NCI-H524 (cell line): ENCODE results near the gene TMED10.
A peak's percentile ranks its signal among the peaks of the same experiment; 100 is the strongest.
"Not testable (repeated sequence)": the region's sequence is repeated elsewhere in the genome, so short reads cannot be mapped to it uniquely, and the experiment has no call there.

ENCODE experiments used
- DNase-seq, 2 experiments: peaks; one replicate each; lab custom pipeline; 2025; lab: John Stamatoyannopoulos, UW

TMED10 gene

DNA sequence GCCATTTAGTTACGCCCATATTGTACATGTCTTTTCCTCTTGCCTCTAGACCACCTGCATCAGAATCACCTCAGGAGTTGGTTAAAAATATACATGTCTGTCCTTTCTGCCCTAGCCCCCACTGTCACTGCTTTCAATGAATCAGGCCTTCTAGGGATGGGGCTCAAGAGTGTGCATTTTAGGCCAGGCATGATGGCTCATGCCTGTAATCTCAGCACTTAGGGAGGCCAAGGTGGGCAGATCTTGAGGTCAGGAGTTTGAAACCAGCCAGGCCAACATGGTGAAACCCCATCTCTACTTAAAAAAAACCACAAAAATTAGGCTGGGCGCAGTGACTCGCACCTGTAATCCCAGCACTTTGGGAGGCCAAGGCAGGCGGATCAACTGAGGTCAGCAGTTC, 13.6 kb upstream of the TMED10 start:
- DNase-seq: no peak

DNA sequence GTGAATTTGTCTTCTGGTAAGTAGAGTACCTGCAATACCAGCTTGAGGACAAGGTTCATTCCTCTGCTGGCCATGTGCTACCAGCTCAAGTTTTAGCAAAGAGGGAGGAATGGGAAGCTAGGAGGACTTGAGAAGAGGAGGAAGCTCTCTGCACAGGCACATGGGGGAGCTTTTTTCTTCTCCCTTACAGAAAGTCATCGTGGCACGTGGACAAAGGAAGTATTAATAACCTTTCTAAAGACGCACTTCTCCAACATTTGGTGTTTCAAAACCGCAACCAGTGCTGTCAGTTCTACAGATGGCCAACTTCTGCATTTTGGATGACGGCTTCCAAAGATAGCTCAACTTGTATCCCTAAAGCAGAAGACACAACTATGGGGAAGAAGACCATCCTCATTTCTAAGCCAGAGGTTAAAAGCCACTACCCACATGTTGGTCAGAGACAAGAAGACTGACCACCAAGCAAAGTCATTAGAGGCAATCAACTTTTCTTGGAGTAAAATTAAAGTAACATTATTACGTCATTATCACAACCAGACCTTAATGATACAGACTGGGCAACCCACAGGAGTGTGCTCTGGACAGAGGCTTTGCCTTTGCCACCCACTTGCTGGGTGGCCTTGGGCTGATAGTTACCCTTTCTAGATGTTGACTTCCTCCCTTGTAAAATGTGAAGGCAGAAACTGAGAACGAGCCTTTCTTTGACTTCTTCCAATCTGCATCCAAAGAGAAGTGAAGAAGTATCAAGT, 12.3 kb upstream of the TMED10 start:
- DNase-seq: no peak

DNA sequence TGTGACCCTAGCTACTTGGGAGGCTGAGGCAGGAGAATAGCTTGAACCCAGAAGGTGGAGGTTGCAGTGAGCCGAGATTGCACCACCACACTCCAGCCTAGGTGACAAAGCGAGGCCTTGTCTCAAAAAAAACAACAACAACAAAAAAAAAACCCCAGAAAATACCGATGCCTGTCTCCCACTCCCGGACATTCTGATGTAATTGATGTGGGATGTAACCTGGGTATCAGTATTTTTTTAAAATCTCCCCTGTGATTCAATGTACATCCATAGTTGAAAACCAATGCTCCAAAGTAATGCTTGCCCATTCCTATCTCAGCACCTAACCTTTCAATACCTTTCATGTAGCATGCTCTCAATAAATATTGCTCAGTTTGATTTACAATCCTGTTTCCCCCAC, 11.7 kb upstream of the TMED10 start:
- DNase-seq: no peak

DNA sequence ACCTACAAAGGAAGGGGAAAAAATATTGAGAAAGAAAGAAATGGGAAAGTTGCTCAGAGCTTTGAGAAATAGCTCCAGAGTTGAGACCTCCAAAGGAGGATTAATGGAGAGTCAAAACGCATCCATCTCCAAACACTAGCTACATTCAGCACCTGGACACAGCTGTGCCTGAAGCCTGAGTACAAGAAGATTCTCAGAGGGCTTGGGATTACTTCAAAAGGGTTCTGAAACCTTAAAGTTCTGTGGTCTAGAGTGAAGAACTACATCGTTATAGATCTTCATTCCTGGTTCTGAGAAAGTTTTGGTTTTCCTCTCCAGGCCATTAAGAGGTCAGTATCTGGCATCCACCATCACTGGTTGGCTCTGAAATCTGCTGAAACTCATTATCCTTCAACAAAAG, 10.5 kb upstream of the TMED10 start:
- no peak for DNase-seq

DNA sequence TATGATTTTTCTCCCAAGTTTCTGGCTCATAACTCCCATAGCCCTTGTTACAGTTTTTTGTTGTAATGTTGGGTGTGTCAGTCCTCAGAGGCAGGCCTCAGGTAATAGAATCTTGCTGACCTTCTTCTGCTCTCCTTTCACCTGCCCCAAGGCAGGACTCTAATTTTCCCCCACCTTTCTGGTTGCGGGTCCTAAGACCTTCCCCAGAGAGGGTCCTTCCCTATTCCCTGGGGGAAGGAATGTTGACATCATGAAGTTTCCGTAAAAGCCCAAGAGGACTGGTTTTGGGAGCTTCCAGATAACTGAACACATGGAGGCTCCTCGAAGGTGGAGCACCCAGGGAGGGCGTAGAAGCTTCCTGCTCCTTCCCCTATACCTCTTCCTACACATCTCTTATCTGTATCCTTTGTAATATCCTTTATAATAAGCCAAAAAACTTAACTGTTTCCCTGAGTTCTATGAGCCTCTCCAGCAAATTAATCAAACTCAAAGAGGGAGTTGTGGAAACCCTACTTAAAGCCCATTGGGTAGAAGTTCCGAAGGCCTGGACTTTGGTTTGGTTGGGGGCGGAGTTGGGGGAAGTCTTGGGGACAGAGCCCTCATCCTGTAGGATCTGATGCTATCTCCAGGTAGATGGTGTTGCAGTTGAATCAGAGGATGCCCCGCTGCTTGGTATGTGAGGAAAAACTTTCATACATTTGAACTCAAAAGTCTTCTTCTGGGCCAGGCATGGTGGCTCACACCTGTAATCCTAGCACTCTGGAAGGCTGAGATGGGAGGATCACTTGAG, 9.0 kb upstream of the TMED10 start:
- no peak for DNase-seq

DNA sequence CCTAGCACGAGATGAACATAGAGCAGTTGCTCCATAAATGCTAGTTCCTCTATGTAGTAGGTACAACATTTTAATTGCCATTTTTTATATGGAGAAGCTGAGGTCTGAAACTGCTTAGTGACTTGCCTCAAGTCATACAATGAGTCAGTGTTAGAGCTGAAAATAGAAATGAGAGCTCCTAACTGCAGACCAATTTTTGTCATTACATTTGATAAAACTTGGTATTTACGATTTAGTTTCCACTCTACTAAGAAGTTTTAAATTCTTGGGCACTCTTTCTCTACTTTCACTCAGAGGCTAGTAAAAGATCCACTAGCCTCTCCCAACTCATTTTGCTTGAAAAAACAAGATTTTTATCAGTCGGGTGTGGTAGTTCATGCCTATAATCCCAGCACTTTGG, 8.1 kb upstream of the TMED10 start:
- DNase-seq: no peak

DNA sequence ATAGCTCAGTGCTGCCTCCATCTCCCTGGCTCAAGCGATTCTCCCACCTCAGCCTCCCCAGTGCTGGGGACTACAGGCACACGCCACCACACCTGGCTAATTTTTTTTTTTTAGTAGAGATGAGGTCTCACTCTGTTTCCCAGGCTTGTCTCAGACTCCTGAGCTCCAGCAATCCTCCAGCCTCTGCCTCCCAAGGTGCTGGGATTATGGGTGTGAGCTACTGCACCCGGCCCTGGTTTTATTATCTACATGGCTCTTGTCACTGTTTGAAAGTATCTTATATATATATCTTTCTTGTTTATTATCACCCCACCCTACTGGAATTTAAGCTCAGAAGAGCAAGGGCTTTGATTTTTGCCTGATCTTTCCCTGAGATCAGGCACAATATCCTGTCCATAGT, 7.6 kb upstream of the TMED10 start:
- DNase-seq: no peak

DNA sequence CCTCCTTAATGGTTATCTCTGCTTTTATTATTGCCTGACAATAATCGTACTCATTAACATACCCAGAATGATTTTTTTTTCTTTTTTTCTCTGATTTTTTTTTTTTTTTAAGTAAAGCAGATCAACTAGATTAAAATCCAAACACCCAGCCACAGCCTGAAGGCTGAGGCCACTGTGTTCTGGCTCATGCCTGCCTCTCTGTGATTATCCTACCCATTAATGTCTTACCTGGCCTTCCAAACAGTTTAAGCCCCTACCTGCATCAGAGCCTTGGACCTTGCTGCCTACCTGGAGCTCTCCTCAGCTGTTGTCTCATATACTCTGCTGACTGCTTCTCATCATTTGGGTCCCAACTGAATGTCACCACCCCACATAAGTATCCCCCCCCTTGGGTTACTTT, 6.8 kb upstream of the TMED10 start:
- no peak for DNase-seq

DNA sequence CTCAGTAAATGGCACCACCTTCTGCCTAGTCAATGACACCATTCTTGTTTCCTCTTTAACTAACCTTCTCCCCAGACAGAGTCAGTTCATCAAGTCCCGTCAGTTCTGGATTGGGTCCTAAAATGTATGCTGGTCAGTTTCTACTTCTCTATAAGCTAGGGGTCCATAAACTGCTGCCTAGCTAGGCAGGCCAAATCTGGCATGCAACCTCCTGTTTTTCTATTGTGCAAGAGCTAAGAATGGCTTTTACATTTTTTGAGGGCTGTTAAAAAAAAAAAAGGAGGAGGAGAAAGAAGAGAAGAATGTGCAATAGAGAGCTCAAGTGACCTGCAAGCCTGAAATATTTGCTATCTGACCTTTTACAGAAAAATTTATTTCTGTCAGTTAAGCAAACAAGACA, 6.4 kb upstream of the TMED10 start:
- DNase-seq: no peak

DNA sequence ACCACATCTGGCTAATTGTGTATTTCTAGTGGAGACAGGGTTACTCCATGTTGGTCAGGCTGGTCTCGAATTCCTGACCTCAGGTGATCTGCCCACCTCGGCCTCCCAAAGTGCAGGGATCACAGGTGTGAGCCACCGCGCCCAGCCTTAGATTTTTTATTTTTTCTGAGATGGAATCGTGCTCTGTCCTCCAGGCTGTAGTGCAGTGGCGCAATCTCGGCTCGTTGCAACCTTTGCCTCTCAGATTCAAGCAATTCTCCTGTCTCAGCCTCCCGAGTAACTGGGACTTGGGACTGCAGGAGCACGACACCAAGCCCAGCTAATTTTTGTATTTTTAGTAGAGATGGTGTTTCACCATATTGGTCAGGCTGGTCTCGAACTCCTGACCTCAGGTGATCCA, 5.8 kb upstream of the TMED10 start:
- not testable (repeated sequence) for DNase-seq

DNA sequence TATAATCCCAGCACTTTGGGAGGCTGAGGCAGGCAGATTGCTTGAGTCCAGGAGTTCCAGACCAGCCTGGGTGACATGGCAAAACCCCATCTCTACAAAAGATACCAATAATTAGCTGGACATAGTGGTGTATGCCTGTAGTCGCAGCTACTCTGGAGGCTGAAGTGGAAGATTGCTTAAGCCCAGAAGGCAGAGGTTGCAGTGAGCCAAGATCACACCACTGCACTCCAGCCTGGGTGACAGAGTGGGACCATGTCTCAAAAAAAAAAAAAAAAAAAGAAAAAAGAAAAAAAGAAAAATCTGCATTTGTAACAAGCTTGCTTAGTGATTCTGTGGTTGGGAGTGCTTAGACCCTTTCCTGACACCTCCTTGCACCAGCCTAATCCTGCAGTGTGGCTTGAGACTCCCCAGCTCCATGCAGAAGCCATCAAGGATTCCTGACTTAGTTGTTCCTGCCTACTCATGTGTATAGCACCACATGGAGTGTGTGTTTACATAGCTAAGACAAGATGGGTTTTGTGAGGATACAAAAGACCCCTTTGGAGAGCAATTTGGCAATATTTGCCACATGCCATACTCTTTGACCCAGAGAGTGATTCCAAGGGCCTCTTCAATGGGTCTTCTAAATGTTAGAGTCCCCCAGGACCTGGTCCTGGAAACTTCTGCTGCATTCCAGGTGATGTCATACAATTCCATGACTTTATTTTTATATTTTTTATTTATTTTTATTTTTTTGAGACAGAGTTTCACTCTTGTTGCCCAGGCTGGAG, 5.1 kb upstream of the TMED10 start:
- DNase-seq: no peak

DNA sequence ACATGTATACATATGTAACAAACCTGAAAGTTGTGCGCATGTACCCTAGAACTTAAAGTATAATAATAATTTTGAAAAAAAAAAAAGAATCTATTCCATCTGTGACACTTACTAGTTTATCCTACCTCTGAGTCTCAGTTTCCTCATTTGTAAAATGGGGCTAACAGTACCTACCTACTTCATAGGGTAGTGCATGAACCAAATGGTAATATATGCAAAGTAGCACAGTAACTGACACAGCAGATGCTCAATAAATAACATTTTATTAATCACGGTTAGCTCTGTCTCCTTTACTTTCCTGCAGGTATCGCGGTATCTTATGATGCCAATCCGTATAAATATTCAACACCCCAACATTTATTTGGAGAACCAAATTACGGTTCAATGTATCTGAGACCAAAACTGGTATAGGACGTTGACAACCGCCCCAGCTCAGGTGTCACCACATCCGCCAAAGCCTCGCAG, 703 bp downstream of the TMED10 start:
- DNase-seq: peak in 1 of 2 experiments; percentile 52

DNA sequence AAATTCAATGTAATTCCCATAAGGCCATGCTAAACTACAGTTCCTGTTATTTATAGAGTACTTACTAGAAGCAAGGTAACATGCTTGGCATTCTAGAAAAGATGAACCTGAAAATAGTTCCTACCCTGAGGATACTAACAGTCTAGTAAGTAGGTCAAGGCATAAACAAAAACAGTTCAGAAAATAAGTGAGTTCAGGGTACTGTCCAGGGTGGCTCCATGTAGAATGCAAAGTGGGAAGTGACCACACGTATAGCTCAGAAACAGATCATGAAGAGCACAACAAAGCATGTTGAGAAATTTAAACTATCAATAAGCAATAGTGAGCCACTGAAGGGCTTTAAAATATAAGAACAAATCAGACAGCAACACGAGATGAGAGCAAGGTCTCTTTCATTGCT, 2.3 kb downstream of the TMED10 start:
- DNase-seq: no peak

DNA sequence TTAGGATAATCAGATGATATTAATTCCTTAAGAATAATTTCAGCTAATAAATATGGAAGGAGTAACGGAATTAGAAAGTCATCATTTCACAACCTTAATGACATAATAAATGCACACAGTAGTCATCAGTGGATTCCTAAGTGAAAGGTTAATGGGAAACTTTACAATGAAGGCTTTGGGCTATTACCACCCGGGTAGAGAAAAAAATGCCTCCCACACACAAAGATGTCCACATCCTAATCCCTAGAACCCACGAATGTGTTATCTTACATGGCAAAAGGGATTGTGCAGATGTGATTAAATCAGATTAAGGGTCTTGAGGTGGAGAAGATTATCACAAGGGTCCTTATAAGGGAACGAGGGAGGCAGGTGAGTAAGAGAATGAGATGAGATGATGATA, 5.6 kb downstream of the TMED10 start:
- DNase-seq: peak; percentile 25 to 65

DNA sequence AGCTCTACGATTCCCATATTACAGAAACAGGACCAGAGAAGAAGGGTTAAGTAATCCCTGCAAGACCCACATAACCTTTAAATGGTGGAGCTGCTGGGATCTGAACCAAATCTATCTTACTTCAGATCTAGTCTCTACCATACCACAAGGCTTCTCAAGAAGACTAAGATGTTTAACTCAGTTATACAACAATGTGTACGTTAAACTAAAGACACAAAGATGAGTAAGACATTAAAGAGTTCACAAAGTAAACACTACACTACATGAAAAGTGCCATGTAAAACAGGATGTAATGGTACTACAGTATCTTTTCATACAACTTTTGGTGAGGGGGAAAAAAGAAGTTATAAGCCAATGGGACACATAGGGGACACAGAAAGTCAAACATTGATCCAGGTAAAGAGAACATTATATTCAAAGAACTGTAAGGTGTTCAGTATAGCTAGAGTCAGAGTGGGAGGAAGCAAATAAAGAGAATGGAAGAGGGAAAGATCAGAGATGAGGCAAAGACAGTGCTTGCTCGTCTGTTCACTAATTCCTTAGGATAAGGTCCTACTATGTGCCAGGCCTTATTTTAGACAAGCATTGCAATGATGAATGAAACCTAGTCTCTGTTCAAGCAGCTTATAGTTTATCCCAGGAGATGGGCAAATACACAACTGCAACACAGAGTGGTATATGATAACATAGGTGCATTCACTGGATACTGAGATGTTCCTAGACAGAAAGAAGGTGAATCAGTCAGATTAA, 7.7 kb downstream of the TMED10 start:
- DNase-seq: no peak

DNA sequence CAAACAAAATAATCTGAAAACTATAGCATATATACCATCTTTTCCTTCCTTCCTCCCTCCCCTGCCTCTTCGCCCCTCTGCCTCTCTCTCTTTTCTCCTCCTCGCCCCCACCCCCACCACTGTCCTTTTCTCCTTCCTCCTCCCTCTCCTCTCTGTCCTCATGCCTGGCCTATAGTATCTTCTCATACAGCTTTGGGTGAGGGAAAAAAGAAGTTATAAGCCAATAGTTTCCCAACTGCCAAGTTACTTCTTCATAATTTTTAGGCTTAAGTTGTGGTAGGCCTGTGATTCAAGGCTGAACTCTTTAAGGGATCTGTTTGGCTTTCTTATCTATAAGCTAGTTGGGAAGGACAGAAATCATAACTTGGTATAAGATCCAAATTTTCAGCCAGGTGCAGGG, 9.1 kb downstream of the TMED10 start:
- DNase-seq: no peak

DNA sequence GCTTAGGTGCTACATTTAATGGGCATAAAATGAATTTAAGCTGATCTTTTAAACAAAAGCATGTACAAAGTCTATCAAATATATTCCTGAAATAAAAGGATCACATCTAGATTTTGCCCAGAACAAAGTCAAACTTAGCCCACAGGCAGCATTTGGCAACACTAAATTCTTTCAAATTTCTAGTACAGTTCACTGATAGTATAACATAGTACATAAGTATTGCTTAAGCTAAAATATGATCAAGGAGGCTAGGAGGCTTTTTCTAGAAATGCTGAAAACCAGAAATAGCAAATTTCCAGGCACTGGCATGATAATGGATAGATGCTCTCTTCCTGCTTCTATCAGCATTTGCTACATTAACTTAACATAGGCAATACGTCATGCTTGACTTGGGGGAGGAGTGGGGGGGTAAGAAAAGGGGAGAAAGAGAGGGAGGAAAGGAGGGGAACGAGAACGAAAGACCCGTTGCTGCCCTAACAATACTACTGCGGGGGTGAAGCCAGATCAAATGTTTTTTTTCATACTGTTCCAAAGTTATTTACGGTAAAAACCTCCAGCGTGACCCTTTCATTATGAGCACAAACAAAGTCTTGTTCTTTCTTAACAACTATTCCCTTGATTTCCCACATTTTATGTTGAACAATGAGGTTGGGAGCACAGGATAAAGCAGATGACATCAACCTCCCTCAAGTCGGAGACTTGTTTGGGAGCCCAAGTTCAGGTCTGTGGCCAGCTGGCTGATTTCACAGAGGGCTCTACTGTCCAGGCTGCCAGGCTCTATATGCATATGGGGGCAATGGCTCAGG, 10.6 kb downstream of the TMED10 start:
- DNase-seq: no peak

DNA sequence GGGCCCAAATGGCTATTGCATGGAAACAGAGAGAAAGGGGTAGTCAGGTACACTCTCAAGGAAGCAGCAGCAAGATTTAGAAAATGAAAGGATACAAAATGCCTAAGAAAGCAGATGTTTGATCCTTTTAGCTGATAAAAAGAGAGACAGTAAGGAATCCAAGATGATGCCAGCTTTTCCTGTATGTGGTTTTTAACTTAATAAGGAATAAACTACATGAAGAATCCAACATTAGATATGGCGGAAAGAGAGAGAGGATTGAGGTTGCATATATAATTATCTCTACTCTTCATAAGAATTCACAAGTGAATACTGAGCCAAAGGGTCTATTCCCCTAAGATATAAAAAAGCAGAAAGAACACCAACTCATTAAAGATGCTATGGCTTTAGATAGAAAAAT, 11.6 kb downstream of the TMED10 start:
- DNase-seq: peak in 1 of 2 experiments; percentile 18

DNA sequence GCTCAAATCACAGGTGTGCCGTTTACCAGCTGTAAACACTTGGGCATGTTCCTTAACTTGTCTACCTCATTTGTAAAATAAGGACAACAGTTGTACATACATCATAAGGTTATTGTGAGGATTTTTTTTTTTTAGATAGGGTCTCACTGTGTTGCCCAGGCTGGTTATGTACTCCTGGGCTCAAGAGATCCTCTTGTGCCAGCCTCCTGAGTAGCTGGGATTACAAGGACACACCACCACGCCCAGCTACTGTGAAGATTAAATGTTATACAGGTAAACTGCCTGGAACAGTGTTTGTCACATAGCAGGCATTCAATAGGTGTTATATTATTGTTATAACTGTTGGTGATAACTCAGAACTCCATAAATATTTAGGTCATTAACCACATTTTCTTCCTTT, 12.7 kb downstream of the TMED10 start:
- no peak for DNase-seq

DNA sequence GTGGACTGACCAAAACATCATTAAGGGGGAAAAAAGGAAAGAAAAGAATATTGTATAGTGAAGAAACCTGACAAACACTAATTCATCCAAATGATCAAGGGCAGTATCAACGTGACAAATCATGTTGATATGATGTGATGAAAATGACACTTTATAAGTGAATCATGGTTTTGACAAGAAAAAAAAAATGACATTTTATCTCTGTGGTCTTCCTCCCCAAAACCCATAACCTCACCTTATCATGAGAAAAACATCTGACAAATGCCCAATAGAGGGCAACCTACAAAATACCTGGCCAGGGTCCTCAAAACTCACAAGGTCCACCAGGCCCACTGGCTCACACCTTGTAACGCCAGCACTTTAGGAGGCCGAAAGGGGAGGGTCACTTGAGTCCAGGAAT, 13.8 kb downstream of the TMED10 start:
- DNase-seq: no peak
